ENCODE data around the gene CNKSR3. TPM values are rescaled to one million over a fixed set of nuclear protein-coding genes. Genes with fewer than 3 reads are reported as not detected.

CNKSR3 gene
- total RNA-seq, 1 donor from 2014 or later: not detected

- no peak for DNase-seq
- Mint-ChIP-seq H3K27me3 (peaks cover 4% of the 10 kb centered on the region), H3K36me3 (ENCODE audit: low read depth) (no peaks in the 10 kb centered on the region), H3K27ac (no peak overlapping the region), H3K9me3 (no peaks in the 10 kb centered on the region), H3K4me1 (peaks cover 1% of the 10 kb centered on the region), H3K4me3 (no peak overlapping the region)
- intact Hi-C loops (cut with micrococcal nuclease): loop anchor here (2.0 kb wide), 1 partner anchor 254 kb away; no protein-coding TSS in a partner anchor
Measured at GRCh38 chr6:154408891-154409500, 101.5 kb downstream of the CNKSR3 start.

GRCh38 chr6:154407440-154407839 lies 103.0 kb downstream of the CNKSR3 start:
- Mint-ChIP-seq H3K9me3 (no peaks in the 10 kb centered on the region), H3K4me3 (no peak overlapping the region), H3K27me3 (peaks cover 4% of the 10 kb centered on the region), H3K27ac (no peak overlapping the region), H3K36me3 (ENCODE audit: low read depth) (no peaks in the 10 kb centered on the region), H3K4me1 (peaks cover 1% of the 10 kb centered on the region)
- DNase-seq: no peak
- intact Hi-C loops (cut with micrococcal nuclease): no loop called here

- DNase-seq: no peak
- intact Hi-C loops (cut with micrococcal nuclease): no loop called here
- Mint-ChIP-seq H3K4me1 (peaks cover 1% of the 10 kb centered on the region), H3K4me3 (no peak overlapping the region), H3K27ac (no peak overlapping the region), H3K9me3 (no peaks in the 10 kb centered on the region), H3K36me3 (ENCODE audit: low read depth) (no peaks in the 10 kb centered on the region), H3K27me3 (peaks cover 4% of the 10 kb centered on the region)
Measured at GRCh38 chr6:154406869-154407268, 103.6 kb downstream of the CNKSR3 start.

- H3K4me3 Mint-ChIP-seq: no peak overlapping the region
- H3K4me1 Mint-ChIP-seq: peaks cover 1% of the 10 kb centered on the region
- H3K27me3 Mint-ChIP-seq: peaks cover 2% of the 10 kb centered on the region
- H3K36me3 Mint-ChIP-seq (ENCODE audit: low read depth): no peaks in the 10 kb centered on the region
- intact Hi-C loops (cut with micrococcal nuclease): no loop called here
- DNase-seq: no peak
- no peak overlapping the region for H3K27ac Mint-ChIP-seq
- H3K9me3 Mint-ChIP-seq: no peaks in the 10 kb centered on the region
Measured at GRCh38 chr6:154406301-154406700, 104.2 kb downstream of the CNKSR3 start.

GRCh38 chr6:154404791-154405400 lies 105.6 kb downstream of the CNKSR3 start:
- intact Hi-C loops (cut with micrococcal nuclease): no loop called here
- H3K27me3 Mint-ChIP-seq: peaks cover 2% of the 10 kb centered on the region
- H3K4me3 Mint-ChIP-seq: no peak overlapping the region
- no peaks in the 10 kb centered on the region for H3K36me3 Mint-ChIP-seq (ENCODE audit: low read depth)
- H3K9me3 Mint-ChIP-seq: no peaks in the 10 kb centered on the region
- no peaks in the 10 kb centered on the region for H3K4me1 Mint-ChIP-seq
- DNase-seq: no peak
- no peak overlapping the region for H3K27ac Mint-ChIP-seq

- Mint-ChIP-seq H3K36me3 (ENCODE audit: low read depth) (no peaks in the 10 kb centered on the region), H3K4me1 (no peaks in the 10 kb centered on the region), H3K27ac (no peak overlapping the region), H3K4me3 (no peak overlapping the region), H3K9me3 (no peaks in the 10 kb centered on the region), H3K27me3 (peaks cover 2% of the 10 kb centered on the region)
- no peak for DNase-seq
- intact Hi-C loops (cut with micrococcal nuclease): no loop called here
Measured at GRCh38 chr6:154403788-154404187, 106.7 kb downstream of the CNKSR3 start.

- Mint-ChIP-seq H3K27ac (no peak overlapping the region), H3K4me1 (no peaks in the 10 kb centered on the region), H3K36me3 (ENCODE audit: low read depth) (no peaks in the 10 kb centered on the region), H3K4me3 (no peak overlapping the region), H3K27me3 (peaks cover 2% of the 10 kb centered on the region), H3K9me3 (no peaks in the 10 kb centered on the region)
- no peak for DNase-seq
- intact Hi-C loops (cut with micrococcal nuclease): no loop called here
Measured at GRCh38 chr6:154402081-154402780, 108.3 kb downstream of the CNKSR3 start.

- Mint-ChIP-seq H3K27ac (no peak overlapping the region), H3K4me1 (no peaks in the 10 kb centered on the region), H3K27me3 (no peaks in the 10 kb centered on the region), H3K9me3 (no peaks in the 10 kb centered on the region), H3K4me3 (no peak overlapping the region), H3K36me3 (ENCODE audit: low read depth) (no peaks in the 10 kb centered on the region)
- no peak for DNase-seq
- intact Hi-C loops (cut with micrococcal nuclease): no loop called here
Measured at GRCh38 chr6:154399097-154399496, 111.4 kb downstream of the CNKSR3 start.

GRCh38 chr6:154397491-154398195 lies 112.8 kb downstream of the CNKSR3 start:
- Mint-ChIP-seq H3K4me3 (no peak overlapping the region), H3K27me3 (no peaks in the 10 kb centered on the region), H3K4me1 (no peaks in the 10 kb centered on the region), H3K27ac (no peak overlapping the region), H3K36me3 (ENCODE audit: low read depth) (no peaks in the 10 kb centered on the region), H3K9me3 (no peaks in the 10 kb centered on the region)
- intact Hi-C loops (cut with micrococcal nuclease): no loop called here
- no peak for DNase-seq

- no peak overlapping the region for H3K4me3 Mint-ChIP-seq
- DNase-seq: no peak
- H3K36me3 Mint-ChIP-seq (ENCODE audit: low read depth): no peaks in the 10 kb centered on the region
- H3K27ac Mint-ChIP-seq: no peak overlapping the region
- no peaks in the 10 kb centered on the region for H3K27me3 Mint-ChIP-seq
- no peaks in the 10 kb centered on the region for H3K9me3 Mint-ChIP-seq
- intact Hi-C loops (cut with micrococcal nuclease): no loop called here
- H3K4me1 Mint-ChIP-seq: no peaks in the 10 kb centered on the region
Measured at GRCh38 chr6:154395878-154396277, 114.6 kb downstream of the CNKSR3 start.

- H3K36me3 Mint-ChIP-seq (ENCODE audit: low read depth): no peaks in the 10 kb centered on the region
- no peak for DNase-seq
- intact Hi-C loops (cut with micrococcal nuclease): no loop called here
- no peak overlapping the region for H3K4me3 Mint-ChIP-seq
- no peaks in the 10 kb centered on the region for H3K9me3 Mint-ChIP-seq
- H3K27ac Mint-ChIP-seq: no peak overlapping the region
- H3K27me3 Mint-ChIP-seq: no peaks in the 10 kb centered on the region
- no peaks in the 10 kb centered on the region for H3K4me1 Mint-ChIP-seq
Measured at GRCh38 chr6:154395316-154395715, 115.2 kb downstream of the CNKSR3 start.

- H3K36me3 Mint-ChIP-seq (ENCODE audit: low read depth): no peaks in the 10 kb centered on the region
- no peaks in the 10 kb centered on the region for H3K9me3 Mint-ChIP-seq
- no peaks in the 10 kb centered on the region for H3K4me1 Mint-ChIP-seq
- no peak overlapping the region for H3K4me3 Mint-ChIP-seq
- DNase-seq: no peak
- intact Hi-C loops (cut with micrococcal nuclease): no loop called here
- no peaks in the 10 kb centered on the region for H3K27me3 Mint-ChIP-seq
- no peak overlapping the region for H3K27ac Mint-ChIP-seq
Measured at GRCh38 chr6:154394571-154394970, 115.9 kb downstream of the CNKSR3 start.

GRCh38 chr6:154390034-154390433 lies 120.5 kb downstream of the CNKSR3 start:
- H3K4me1 Mint-ChIP-seq: no peaks in the 10 kb centered on the region
- H3K27me3 Mint-ChIP-seq: peaks cover 10% of the 10 kb centered on the region
- no peaks in the 10 kb centered on the region for H3K36me3 Mint-ChIP-seq (ENCODE audit: low read depth)
- no peaks in the 10 kb centered on the region for H3K9me3 Mint-ChIP-seq
- no peak overlapping the region for H3K4me3 Mint-ChIP-seq
- no peak for DNase-seq
- intact Hi-C loops (cut with micrococcal nuclease): no loop called here
- H3K27ac Mint-ChIP-seq: no peak overlapping the region

- Mint-ChIP-seq H3K27ac (no peak overlapping the region), H3K4me3 (no peak overlapping the region), H3K4me1 (no peaks in the 10 kb centered on the region), H3K27me3 (peaks cover 10% of the 10 kb centered on the region), H3K36me3 (ENCODE audit: low read depth) (no peaks in the 10 kb centered on the region), H3K9me3 (no peaks in the 10 kb centered on the region)
- DNase-seq: no peak
- intact Hi-C loops (cut with micrococcal nuclease): no loop called here
Measured at GRCh38 chr6:154388803-154389202, 121.7 kb downstream of the CNKSR3 start.
